ENCODE data around the gene KIFAP3. TPM values are rescaled to one million over a fixed set of nuclear protein-coding genes. Genes with fewer than 3 reads are reported as not detected.
A peak's percentile ranks its signal among the peaks of the same experiment; 100 is the strongest.

The KIFAP3 gene
- total and polyA plus RNA-seq, 2 donors (not counting 1 experiment from before 2014, with no cell fraction given): 30.2 to 42.9 TPM

- no peaks in the 10 kb centered on the region for H3K36me3 ChIP-seq (ENCODE audit: control insufficient read depth, insufficient read depth, low read length)
- peaks cover 36% of the 10 kb centered on the region for H3K79me2 ChIP-seq (ENCODE audit: control insufficient read depth, insufficient read depth, low read length)
- H3K27ac ChIP-seq (ENCODE audit: insufficient read depth, low read length): peak overlapping the region; percentile 100
- peak overlapping the region; percentile 71 for H3K4me2 ChIP-seq (ENCODE audit: extremely low read depth, insufficient read depth, low read length)
- peaks cover 3% of the 10 kb centered on the region for H3K4me1 ChIP-seq (ENCODE audit: control insufficient read depth, extremely low read depth, insufficient read depth, low read length)
- peak overlapping the region; percentile 34 for H2AFZ ChIP-seq (ENCODE audit: low read length)
- H3K4me3 ChIP-seq (replicated peaks in 1 of 4; ENCODE audit: control extremely low read depth in 1 of 4, insufficient read depth in 1 of 4, low read depth in 3 of 4, low read length in 4 of 4): peak overlapping the region; percentile 57 to 90 (median 87)
- peaks cover 2% of the 10 kb centered on the region for H3K27me3 ChIP-seq (ENCODE audit: control insufficient read depth, insufficient read depth, low read length)
- TF ChIP-seq CTCF (conservative IDR thresholded peaks at IDR 0.05 in 1 of 2, IDR thresholded peaks at IDR 0.05 in 1 of 2; ENCODE audit: low read depth in 1 of 2, low read length in 2 of 2): no peak
- no peak for TF ChIP-seq EZH2 (IDR thresholded peaks at IDR 0.05; ENCODE audit: low read length, missing control alignments)
- H4K20me1 ChIP-seq (ENCODE audit: control insufficient read depth, extremely low read depth, insufficient read depth, low read length): no peaks in the 10 kb centered on the region
- DNase-seq (ENCODE audit: low read depth in 2 of 2): peak; percentile 23 to 53
- no peaks in the 10 kb centered on the region for H3K9me3 ChIP-seq (ENCODE audit: control insufficient read depth, insufficient read depth, low read depth, low read length)
- peak overlapping the region; percentile 97 for H3K9ac ChIP-seq (ENCODE audit: insufficient read depth, low read length)
Observed at GRCh38 chr1:169892927-169893644, 181.4 kb downstream of the KIFAP3 start.

DNA sequence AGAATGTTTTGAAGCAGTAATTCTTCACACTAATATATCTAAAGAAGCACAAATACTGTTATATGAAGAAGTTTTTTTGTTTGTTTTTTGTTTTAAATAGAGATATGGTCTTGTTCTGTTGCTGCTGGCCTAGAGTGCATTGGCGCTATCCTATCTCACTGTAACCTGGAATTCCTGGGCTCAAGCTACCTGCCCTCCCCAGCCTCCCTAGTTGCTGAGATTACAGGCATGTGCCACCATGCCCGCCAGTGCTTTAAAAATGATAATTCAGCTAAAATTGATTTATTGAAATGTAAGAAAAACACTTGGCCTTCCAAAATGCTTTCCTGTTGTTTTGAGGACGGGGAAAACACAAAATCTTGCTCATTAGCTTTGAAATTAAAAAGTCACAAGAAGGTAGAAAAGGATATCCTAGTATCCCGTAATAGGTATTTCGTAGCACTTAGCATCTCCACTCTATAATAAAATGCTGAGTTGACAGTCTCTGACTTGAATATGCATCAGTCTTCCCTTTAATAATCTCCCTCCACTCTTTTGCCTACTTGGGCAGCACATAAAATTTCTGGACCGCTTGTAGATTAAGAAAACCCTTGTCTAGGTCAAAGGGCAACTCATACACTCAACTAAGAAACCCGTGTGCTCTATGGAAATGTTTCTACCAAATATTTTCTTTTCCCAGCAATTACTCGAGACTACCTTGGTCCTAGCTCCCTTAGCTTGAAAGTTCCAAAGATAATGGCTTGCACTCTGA lies 182.1 kb downstream of the KIFAP3 start:
- peak in 1 of 2 donors; percentile 21 for DNase-seq (ENCODE audit: low read depth in 2 of 2)
- peak overlapping the region; percentile 4 for H2AFZ ChIP-seq (ENCODE audit: low read length)
- peaks cover 3% of the 10 kb centered on the region for H3K4me1 ChIP-seq (ENCODE audit: control insufficient read depth, extremely low read depth, insufficient read depth, low read length)
- peak overlapping the region; percentile 71 for H3K4me2 ChIP-seq (ENCODE audit: extremely low read depth, insufficient read depth, low read length)
- H3K27me3 ChIP-seq (ENCODE audit: control insufficient read depth, insufficient read depth, low read length): peaks cover 2% of the 10 kb centered on the region
- no peaks in the 10 kb centered on the region for H3K36me3 ChIP-seq (ENCODE audit: control insufficient read depth, insufficient read depth, low read length)
- peak overlapping the region; percentile 57 to 90 (median 87) for H3K4me3 ChIP-seq (replicated peaks in 1 of 4; ENCODE audit: control extremely low read depth in 1 of 4, insufficient read depth in 1 of 4, low read depth in 3 of 4, low read length in 4 of 4)
- H3K9me3 ChIP-seq (ENCODE audit: control insufficient read depth, insufficient read depth, low read depth, low read length): no peaks in the 10 kb centered on the region
- no peak for TF ChIP-seq CTCF (conservative IDR thresholded peaks at IDR 0.05 in 1 of 2, IDR thresholded peaks at IDR 0.05 in 1 of 2; ENCODE audit: low read depth in 1 of 2, low read length in 2 of 2)
- no peak for TF ChIP-seq EZH2 (IDR thresholded peaks at IDR 0.05; ENCODE audit: low read length, missing control alignments)
- peaks cover 36% of the 10 kb centered on the region for H3K79me2 ChIP-seq (ENCODE audit: control insufficient read depth, insufficient read depth, low read length)
- H4K20me1 ChIP-seq (ENCODE audit: control insufficient read depth, extremely low read depth, insufficient read depth, low read length): no peaks in the 10 kb centered on the region
- H3K27ac ChIP-seq (ENCODE audit: insufficient read depth, low read length): peak overlapping the region; percentile 100
- H3K9ac ChIP-seq (ENCODE audit: insufficient read depth, low read length): peak overlapping the region; percentile 97

- no peak for DNase-seq (ENCODE audit: low read depth in 2 of 2)
- H3K9me3 ChIP-seq (ENCODE audit: control insufficient read depth, insufficient read depth, low read depth, low read length): no peaks in the 10 kb centered on the region
- TF ChIP-seq EZH2 (IDR thresholded peaks at IDR 0.05; ENCODE audit: low read length, missing control alignments) (no peak), CTCF (conservative IDR thresholded peaks at IDR 0.05 in 1 of 2, IDR thresholded peaks at IDR 0.05 in 1 of 2; ENCODE audit: low read depth in 1 of 2, low read length in 2 of 2) (no peak)
- peaks cover 36% of the 10 kb centered on the region for H3K79me2 ChIP-seq (ENCODE audit: control insufficient read depth, insufficient read depth, low read length)
- peaks cover 3% of the 10 kb centered on the region for H3K4me1 ChIP-seq (ENCODE audit: control insufficient read depth, extremely low read depth, insufficient read depth, low read length)
- no peaks in the 10 kb centered on the region for H3K36me3 ChIP-seq (ENCODE audit: control insufficient read depth, insufficient read depth, low read length)
- H2AFZ ChIP-seq (ENCODE audit: low read length): no peak overlapping the region
- no peak overlapping the region for H3K4me2 ChIP-seq (ENCODE audit: extremely low read depth, insufficient read depth, low read length)
- peaks cover 2% of the 10 kb centered on the region for H3K27me3 ChIP-seq (ENCODE audit: control insufficient read depth, insufficient read depth, low read length)
- H3K4me3 ChIP-seq (replicated peaks in 1 of 4; ENCODE audit: control extremely low read depth in 1 of 4, insufficient read depth in 1 of 4, low read depth in 3 of 4, low read length in 4 of 4): no peak overlapping the region
- no peaks in the 10 kb centered on the region for H4K20me1 ChIP-seq (ENCODE audit: control insufficient read depth, extremely low read depth, insufficient read depth, low read length)
- no peak overlapping the region for H3K27ac ChIP-seq (ENCODE audit: insufficient read depth, low read length)
- no peak overlapping the region for H3K9ac ChIP-seq (ENCODE audit: insufficient read depth, low read length)
Observed at GRCh38 chr1:169891539-169891885, 183.0 kb downstream of the KIFAP3 start.
